HG03139 (cell line): ENCODE results near the gene PRKAR2A.
A peak's percentile ranks its signal among the peaks of the same experiment; 100 is the strongest.
"Not testable (repeated sequence)": the region's sequence is repeated elsewhere in the genome, so short reads cannot be mapped to it uniquely, and the experiment has no call there.

Experiments
- ATAC-seq: cut with Tn5 transposase; IDR thresholded peaks from one replicate; pipeline ENCODE4 v1.9.1; 2021; ENCODE audit not compliant: unreplicated experiment

Gene PRKAR2A

GRCh38 chr3:48782046-48782445 is 65.6 kb downstream of the PRKAR2A start:
- no peak for ATAC-seq

- not testable (repeated sequence) for ATAC-seq
These were observed 69.1 kb downstream of the PRKAR2A start for GRCh38 chr3:48778565-48778964.

- no peak for ATAC-seq
These were observed 70.8 kb downstream of the PRKAR2A start for GRCh38 chr3:48776854-48777253.

- no peak for ATAC-seq
These were observed 77.5 kb downstream of the PRKAR2A start for GRCh38 chr3:48770192-48770502.

GRCh38 chr3:48765376-48765775 is 82.3 kb downstream of the PRKAR2A start:
- no peak for ATAC-seq

- ATAC-seq = no peak
These were observed 84.9 kb downstream of the PRKAR2A start for GRCh38 chr3:48762816-48763215.

GRCh38 chr3:48759991-48760540 is 87.6 kb downstream of the PRKAR2A start:
- not testable (repeated sequence) for ATAC-seq

GRCh38 chr3:48759531-48759930 is 88.1 kb downstream of the PRKAR2A start:
- not testable (repeated sequence) for ATAC-seq

- no peak for ATAC-seq
These were observed 88.6 kb downstream of the PRKAR2A start for GRCh38 chr3:48759071-48759470.

GRCh38 chr3:48756640-48757039 is 91.0 kb downstream of the PRKAR2A start:
- no peak for ATAC-seq

- ATAC-seq = no peak
These were observed 96.8 kb downstream of the PRKAR2A start for GRCh38 chr3:48750856-48751255.

GRCh38 chr3:48748754-48749153 is 98.9 kb downstream of the PRKAR2A start:
- no peak for ATAC-seq

- ATAC-seq = no peak
These were observed 100.0 kb downstream of the PRKAR2A start for GRCh38 chr3:48747706-48748105.

- no peak for ATAC-seq
These were observed 100.6 kb downstream of the PRKAR2A start for GRCh38 chr3:48747015-48747615.

GRCh38 chr3:48743773-48744172 is 103.9 kb downstream of the PRKAR2A start:
- no peak for ATAC-seq

- ATAC-seq = not testable (repeated sequence)
These were observed 106.4 kb downstream of the PRKAR2A start for GRCh38 chr3:48741226-48741625.

- peak; percentile 75 for ATAC-seq
These were observed 107.5 kb downstream of the PRKAR2A start for GRCh38 chr3:48739955-48740823.

GRCh38 chr3:48739617-48739954 is 108.1 kb downstream of the PRKAR2A start:
- no peak for ATAC-seq

- ATAC-seq = no peak
These were observed 108.6 kb downstream of the PRKAR2A start for GRCh38 chr3:48738926-48739616.

- no peak for ATAC-seq
These were observed 109.5 kb downstream of the PRKAR2A start for GRCh38 chr3:48738144-48738536.

- ATAC-seq = not testable (repeated sequence)
These were observed 112.5 kb downstream of the PRKAR2A start for GRCh38 chr3:48735075-48735767.
